Dedifferentiated amniotic fluid mesenchymal stem cell (primary cell): ENCODE data around the gene CHD6.

ENCODE experiments used
- DNase-seq: peaks from one replicate; pipeline ENCODE4 v3.0.0-alpha.2; 2016; ENCODE audit errors: extremely low spot score

The CHD6 gene

DNA sequence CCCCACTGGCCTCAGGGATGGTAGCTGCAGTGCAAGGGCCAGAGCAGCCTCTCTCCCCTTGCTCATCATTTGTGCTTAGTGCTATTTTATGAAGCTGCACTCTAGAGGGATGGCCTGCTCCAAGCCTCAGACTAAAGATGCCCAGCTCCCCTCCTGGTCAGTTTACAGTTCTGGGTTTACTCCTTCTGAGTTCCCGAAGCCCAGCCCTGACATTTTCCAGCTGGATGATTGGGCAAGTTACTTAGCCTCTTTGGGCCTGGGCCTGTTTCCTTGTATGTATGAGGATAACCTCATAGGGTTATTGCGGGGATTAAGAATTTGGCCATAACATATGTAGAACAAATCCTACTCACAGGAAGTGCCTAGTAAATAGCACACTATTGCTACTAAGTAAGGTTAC is 219.8 kb downstream of the CHD6 start:
- no peak for DNase-seq

DNA sequence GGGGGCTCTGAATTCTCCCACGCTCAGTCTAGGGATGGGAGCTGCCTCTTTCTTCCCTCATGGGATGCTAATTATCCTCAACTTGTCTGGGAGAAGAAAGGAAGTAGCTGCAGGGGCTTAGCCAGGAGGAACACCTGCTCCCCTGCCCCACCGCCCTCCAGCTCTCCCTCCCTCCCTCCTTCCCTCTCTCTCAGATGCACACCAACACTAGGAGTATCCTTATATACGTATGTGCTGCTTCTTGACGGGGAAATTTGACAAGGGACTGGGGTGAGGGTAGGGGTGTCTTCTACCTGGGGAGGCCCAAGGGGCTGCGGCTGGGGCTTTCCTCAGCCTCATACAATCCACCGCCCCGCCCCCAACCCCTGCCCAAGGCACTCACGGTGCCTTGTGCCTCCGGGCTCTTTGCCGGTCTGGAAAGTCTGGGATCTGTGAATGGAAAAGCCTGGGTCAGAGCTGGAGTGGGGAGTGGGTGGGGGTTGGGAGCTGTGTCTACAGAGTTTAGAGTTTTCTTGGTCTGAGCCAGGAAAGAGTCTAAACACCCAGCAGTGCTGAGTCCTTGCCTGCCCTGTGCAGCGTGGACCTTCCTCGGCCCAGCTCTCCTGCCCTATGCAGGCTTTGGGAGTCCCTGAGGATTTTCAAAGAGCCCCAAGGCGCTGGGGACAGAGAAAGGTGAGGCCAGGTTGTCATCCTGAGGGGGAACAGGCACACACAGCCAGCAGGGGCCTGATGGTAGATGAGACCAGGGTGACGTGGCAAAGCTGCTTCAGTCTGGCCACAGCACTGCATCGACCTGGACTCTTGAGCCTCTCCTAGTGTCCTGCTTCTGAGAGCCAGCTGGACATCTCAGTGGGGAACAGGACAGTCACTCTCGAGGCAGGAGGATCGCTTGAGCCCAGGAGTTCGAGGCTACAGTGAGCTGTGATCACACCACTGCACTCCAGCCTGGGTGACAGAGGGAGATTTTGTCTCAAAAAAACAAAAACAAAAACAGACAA is 222.2 kb downstream of the CHD6 start:
- DNase-seq, result no peak

DNA sequence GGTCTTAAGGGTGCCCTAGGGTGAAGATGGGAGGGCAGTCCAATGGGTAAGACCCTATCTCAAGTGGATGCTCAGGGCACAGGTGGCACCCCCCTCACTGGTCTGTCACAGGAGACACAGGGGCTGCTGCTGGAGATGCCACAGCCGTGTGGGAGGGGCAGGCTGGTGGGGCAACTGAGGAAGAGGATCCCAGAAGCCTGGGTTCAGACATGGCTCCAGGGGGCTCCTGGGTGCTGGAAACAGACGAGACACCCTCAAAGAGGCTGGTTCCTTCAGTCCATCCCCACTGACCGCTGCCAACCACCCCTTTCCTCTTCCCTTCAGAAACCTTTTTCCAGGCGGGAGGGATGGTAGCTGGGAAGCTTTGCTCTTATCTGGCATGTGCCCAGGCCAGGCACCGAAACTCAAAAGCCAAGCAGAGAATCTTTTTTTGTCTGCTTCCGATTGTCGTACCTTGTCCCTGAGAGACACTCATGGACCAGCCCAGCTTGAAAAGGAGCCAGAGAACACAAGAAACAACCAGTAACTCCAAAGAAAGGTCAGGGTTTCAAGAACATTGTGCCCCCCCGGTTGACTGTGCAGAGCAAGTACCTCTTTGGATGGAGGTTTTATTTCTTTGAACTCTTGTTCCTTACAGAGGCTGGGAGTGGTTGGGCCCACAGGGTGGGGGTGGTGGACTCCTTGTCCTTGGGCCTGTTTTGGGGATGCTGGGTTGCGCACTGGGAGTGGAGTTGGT is 223.1 kb downstream of the CHD6 start:
- no peak for DNase-seq

DNA sequence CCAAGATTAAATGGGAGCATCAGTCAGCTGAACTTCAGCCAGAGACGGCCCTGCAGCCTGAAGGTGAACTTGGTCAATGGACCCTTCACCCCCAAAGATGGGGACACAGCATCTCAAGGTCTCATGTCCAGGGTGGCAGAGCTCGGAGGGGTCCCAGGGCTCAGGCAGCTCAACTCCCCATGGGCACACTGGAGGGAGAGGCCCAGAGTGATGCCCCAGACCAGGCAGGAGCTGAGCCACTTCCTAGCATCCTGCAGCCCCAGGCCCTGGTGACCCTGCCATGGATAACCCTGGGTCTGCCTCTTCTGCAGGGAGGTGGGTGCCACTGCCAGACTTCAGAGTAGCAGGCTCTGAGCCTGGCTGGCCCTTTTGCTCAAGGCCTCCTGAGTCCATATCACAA is 224.1 kb downstream of the CHD6 start:
- no peak for DNase-seq

DNA sequence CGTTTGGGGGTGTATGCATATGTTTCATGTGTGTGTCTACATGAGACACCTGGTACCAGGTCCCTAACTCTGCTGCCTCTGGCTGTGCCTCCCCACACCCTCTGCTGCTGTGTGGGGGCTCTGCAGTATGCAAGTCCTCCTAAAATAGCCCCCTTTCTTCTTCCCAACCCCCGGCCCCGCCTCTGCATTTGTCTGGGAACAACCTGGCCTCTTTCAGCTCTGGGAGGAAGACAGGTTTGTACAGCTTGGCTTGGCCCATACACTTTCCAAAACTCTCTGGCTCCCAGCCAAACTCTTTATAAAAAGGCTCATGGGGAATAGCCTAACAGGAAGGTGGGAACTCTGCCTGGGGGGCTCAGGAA is 224.5 kb downstream of the CHD6 start:
- DNase-seq, result no peak

DNA sequence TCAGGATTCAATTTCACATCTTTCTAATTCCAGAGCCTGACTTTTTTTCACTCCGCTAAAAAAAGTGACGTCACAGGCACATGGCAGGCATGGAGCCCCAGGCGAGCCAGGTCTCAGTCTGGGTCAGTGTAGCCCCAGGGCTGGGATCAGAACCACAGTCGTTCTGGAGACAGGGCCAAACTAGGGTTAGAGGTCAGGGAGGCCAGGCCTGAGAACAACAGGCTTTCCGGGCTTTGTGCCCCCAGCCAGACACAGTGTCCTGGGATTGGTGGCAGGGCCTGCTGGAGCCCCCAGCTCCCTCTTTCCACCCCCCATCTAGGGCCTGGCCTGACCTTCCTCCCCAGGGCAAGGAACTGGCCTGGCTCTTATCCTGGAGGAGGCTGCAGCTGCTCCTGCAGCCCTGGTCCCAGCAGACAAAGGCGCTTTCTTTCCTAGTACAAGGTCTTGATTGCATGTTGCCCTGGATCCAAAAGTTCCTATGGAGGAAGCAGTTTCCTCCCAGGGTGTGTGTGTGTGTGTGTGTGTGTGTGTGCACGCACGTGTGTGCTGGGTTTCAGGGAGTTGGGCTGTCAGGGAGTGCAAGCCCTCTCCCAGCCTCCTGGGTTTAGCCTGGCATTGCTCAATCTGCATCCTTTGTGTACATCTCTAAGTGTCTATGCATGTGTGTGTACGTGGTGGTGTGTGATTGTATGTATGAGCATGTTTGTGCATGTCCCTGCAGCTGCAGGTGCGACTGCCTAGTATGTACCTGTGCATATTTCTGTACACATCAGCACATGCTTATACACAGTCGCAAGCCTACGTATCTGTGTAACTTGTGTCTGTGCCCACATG is 225.1 kb downstream of the CHD6 start:
- no peak for DNase-seq

DNA sequence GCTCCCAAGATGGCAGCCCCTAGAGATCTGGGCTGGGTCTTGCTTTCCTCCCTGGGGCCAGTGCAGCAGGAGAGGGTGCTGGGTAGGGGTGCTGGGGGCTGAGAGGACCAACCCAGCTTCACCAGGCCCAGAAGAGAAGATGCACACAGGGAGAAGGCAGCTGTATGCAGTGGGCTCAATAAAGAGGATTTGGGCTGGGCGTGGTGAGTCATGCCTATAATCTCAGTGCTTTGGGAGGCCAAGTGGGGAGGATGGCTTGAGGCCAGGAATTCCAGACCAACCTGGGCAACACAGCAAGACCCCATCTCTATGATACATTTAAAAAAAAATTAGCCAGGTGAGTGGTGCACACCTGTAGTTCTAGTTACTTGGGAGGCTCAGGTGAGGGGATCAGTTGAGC is 225.9 kb downstream of the CHD6 start:
- DNase-seq, result no peak

DNA sequence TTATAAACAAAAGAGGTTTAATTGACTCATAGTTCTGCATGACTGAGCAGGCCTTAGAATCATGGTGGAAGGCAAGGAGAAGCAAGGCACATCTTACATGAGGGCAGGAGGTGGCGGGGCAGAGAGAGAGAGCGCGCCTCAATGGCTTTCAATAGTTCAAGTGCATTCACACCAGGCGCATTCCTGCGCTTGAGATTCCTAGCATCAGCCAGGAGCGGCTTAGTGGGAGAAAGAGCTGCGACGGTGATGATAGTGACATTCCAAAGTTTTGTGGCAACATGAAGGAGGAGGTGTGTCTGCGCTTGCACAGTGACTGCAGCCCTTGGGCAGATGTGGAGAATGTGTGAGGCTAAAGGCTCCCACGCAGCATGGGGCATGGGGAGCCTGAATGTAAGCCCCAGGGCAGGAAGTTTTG is 226.6 kb downstream of the CHD6 start:
- DNase-seq, result no peak

DNA sequence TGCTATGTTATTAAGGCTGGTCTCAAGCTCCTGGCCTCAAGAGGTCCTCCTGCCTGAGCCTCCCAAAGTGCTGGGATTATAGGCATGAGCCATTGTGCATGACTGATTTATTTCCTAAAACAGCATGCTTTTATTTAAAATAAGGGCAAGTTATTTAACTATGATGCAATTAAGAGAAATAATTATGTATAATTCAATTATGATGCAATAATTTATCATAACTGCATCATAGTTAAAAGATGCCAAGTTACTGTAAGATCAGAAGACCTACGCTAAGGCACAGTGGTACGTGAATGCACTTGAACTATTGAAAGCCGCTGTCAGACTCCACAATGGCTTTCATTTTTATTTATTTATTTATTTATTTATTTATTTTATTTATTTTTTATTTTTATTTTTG is 227.3 kb downstream of the CHD6 start:
- no peak for DNase-seq

DNA sequence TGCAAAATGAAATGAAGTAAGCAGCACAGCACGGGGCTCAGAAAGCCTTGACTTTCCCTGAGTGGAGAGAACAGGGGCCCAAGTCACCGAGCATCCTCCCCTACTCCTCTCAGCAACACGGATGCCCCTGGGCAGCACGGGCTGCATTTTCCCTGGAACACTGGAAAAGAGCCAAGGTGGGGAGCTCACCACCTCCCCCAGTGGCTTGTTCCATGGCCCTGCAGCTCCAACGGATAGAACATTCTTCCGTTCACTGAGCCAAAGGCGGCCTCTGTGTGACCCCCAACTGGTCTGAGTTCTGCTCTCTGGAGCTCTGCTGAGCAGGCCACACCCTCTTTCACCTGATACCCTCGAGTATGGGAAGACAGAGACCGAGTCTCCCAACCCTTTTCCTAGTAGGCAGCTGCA is 230.7 kb downstream of the CHD6 start:
- DNase-seq, result no peak

DNA sequence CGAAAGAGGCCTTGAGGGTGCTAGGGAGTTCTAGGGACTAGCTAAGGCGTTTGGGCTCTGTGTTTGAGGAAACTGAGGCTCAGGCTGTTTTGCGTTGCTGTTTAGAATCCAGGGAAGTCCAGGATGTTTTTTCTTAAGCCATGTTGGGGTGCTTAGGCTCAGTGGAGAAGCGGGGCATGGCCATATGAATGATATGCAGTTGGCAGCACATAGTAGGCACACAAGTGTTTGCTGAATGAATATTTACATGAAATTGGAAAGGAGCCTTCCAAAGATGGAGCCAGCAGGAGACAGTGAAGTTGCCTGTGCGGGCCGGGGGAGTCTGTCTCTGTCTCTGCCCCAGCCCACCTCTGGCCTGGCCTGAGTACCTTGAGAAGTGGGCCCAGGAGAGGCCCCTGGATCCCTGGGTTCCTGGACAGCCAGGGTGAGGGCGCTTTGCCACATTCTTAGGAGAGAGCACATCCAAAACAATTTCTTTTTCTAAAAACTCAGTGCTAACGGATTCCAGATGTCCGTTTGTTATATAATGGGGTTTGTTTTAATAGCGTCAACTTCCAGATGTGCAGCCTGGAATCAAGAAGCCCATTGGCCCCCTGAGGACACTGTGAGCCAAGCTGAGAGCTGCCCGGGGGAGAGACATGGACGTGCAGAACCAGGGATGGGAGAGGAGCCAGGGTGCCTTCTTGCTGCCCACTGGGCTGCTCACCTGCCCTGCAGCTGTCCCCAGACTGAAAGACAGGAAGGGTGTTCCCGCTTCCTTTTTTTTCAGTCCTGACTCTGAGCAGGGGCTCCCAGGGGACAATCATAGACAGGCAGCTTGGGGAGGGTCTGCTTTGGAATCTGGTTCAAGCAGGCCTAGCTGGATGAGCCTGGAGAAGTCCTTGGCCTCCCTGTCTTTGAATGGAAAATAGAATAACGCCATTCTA is 231.4 kb downstream of the CHD6 start:
- DNase-seq, result peak; percentile 58

DNA sequence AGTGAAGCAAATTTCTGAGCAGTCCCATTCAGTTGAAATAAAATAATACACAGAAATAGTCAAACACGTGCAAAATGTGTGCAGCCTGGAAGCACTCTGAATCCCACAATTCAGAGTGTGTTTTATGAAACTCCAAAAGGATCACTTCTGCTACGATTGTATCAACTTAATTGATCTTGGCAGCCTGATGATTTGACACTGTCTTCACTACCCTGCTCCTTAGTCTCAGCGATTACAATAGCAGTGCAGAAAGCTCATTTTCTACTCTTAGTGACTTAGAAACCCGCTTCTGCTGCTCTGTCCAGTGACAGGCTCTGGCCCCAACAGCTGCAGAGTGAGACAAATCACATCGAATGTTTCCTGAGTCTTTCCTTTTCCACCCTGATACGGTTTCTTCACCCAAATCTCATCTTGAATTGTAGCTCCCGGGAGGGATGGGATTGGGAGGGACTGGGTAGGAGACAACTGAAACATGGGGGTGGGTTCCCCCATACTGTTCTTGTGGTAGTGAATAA is 235.3 kb downstream of the CHD6 start:
- no peak for DNase-seq

DNA sequence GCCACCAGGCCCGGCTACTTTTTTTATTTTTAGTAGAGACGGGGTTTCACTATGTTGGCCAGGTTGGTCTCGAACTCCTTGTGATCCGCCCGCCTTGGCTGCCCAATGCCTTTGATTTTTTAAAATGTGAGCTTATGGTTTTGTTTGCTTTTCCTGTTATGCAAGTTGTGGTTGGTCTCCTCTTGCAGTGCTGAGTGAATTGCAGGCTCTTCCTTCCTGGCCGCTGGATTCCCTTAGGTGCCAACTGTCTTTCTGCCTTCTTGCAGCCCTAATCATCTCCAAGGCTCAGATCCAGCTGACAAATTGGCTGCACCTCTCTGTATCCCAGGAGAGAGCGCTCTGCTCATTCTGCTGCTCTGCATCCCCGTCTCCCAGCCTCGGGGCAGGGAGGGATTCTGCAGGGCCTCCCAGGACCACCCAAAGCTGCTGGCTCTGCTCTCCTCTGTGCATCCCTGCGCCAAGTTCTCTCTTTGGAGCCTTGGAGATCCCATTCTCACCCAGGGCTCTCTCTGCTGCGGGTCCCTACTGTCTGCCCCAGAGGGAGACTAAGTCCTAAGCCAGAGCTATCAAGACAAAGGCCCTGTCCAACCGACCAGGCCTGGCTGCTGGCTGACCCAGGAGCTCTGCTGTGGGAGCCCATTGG is 237.5 kb downstream of the CHD6 start:
- no peak for DNase-seq

DNA sequence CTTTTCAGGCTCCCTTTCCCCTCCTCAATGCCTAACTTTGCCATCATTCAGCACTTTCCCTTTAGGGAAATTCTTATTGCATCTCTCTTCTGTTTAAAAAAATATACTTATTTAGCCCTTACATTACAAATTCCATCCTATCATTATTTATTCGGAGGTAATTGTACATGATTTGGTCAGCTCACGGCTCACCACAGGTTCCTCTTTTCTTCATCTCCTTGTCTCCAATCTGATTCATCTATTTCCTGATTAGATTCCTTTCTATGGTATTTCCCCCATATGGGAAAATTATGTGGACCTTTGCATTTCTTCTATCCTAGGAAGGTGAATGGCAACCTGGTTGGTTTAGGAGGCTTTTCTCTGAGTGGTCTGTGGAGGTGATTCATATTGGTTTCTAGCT is 238.6 kb downstream of the CHD6 start:
- no peak for DNase-seq

DNA sequence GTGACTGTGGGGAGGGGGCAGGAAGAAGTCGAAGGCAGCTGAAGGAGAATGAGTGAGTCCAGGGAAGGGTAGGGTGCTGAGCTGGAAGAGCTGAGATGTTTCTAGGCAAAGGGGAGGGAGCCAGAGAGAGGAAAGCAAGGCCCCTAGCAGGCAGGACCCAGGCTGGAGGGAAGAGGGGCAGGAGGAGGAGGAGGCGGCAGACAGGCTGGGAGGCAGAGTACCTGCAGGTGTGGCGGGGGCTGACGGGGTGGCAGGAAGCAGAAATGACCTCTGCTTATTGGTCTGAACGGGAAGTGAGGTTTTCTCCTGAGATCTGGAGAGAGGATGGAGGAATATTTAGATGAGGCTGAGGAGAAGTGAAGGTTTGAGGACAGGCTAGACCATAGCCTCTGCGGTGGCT is 240.9 kb downstream of the CHD6 start:
- no peak for DNase-seq

DNA sequence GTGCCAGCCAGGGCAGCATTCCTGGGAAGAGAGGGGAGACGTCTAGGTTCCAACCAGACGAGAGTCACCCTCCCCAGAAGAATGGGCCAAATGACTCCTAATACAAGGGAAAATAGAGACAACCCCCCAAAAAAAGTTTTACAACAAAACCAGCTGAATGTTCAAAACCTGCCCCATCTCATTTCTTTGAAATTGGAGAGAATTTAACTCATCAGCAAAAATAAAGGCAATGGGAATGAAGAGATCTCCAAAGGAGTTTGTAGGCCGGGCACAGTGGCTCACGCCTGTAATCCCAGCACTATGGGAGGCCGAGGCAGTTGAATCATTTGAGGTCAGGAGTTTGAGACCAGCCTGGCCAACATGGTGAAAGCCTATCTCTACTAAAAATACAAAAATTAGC is 241.8 kb downstream of the CHD6 start:
- no peak for DNase-seq

DNA sequence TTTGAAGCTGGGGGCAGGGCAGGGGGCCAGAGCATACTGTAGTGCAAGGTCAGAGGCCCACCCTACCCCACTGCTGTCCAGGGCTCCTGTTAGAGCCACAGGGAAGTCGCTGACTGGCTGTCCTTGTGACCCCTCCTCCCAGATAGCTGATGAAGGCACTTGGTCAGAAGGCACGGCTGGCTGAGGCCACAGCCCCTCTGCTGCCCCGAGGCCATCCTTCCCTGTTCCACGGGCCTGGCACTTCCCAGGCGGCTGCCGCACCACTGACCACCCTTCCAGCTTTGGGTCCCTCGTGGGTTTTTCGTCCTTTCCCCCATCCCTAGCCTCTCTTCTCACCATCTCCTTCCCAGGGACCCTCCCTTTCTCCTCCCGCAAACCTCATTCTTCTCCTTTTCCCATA is 242.3 kb downstream of the CHD6 start:
- DNase-seq, result no peak

DNA sequence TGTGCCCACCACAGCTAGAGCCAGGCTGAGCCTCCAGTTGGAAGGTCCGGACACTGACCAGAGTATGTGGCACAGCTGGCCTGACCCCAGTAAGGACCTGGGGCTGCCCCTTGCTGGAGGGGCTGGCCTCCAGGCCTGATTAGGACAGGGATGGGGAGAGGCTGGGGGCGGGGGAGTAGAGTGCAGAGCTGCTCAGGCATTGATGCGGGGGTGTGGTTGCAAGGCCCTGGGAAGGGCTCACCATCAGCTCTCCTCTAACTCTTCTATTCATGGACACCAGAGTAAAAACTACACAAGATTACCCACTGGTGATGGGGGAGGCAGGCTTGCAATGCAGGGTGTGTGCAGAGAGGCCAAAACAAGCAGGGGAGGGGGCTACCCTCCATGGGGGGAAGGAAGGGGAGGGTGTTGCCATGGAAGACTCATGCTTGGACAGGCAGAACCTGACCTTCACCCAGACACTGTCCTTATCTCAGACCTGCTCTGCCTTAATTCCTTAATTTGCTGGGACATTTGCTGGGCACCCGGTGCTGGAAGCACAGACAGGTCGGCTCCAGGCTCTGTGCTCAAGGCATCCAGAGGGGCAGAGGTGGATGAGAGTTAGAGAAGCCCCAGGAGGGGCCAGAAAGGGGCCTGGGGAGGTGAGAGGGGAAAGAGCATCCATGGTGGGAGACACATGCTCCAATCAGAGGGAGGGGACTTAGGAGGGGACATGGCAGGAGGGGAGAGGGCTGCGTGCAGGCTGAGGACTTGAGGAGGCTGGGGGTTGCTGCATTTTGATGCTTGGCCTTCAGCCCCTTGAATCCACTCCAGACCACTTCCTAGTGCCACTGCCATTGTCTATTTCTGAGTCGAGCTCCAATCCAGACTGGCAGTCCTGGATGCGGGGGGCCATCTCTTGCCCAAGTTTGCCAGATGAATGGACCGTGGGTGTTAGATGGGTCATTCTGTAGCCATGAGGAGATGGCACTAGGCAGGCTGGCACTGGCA is 244.0 kb downstream of the CHD6 start:
- DNase-seq, result no peak

DNA sequence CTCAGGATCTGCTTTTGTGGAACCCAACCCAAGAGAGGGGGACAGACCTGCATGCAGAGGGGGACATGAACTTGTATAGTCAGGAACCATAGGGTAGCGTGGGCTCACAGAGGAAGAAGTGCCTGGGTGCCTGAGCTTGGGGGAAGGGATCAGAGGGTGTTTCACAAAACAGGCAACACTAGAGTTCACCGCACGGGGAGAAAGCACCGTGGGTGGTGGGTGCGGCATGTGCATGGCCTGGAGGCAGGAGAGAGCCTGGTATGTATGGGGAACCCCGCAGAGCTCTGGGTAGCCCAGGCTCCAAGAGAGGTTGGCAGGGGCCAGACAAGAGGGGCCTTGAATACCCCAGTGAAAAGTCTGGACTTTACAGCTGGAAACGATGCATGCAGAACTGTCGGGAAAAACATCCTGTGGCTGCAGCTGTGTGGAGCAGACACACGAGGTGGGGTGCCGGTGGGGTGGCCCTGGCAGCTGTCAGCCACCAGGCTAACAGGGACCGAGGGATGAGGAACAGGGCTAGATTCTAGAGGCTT is 244.9 kb downstream of the CHD6 start:
- peak; percentile 8 for DNase-seq
